ENCODE data around the gene ZCCHC4.

The ZCCHC4 gene

DNA sequence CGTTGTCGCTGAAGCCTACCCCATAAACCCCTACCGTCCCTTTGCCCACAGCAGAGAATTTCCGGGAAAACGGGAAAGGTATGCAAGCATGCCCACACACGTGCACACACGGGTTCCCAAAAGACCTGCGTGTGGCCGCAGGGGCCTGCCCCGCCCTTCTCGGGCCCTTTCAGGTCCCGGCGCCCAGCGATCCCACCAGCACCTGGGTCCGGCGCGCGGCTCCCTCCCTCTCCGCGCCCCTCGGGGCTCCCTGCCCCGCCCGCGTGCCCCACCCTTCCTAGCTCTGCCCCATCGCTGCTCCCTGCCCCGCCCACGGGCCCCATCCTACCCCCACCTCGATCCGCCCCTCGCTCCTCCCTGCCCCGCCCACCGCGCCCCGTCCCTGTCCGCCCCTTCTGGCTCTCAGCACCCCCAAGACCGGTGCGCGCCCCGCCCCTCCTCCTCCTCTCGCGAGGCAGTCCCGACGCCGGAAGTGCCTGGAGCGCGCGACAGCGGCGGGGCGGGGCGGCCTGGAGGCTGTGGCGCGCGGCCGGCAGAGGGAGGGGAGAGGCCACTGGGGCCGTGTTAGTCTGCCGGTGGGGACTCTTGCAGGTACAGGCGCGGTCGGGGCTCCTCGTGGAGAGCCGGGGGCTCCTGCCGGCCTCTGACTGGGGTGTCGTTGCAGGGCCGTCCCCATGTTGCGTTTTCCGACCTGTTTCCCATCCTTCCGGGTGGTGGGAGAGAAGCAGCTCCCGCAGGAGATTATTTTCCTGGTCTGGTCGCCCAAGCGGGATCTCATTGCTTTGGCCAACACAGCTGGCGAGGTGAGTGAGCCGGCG lies 64.4 kb downstream of the ZCCHC4 start, which contains the start of gene ANAPC4:
TSS of gene ANAPC4 (plus strand) at position 510 of the 818 bp plus-strand sequence. CDS start at position 675, 165 bp downstream.
- peak; percentile 94 to 99 for DNase-seq (ENCODE audit: low read depth in 1 of 2, low spot score in 1 of 2)

DNA sequence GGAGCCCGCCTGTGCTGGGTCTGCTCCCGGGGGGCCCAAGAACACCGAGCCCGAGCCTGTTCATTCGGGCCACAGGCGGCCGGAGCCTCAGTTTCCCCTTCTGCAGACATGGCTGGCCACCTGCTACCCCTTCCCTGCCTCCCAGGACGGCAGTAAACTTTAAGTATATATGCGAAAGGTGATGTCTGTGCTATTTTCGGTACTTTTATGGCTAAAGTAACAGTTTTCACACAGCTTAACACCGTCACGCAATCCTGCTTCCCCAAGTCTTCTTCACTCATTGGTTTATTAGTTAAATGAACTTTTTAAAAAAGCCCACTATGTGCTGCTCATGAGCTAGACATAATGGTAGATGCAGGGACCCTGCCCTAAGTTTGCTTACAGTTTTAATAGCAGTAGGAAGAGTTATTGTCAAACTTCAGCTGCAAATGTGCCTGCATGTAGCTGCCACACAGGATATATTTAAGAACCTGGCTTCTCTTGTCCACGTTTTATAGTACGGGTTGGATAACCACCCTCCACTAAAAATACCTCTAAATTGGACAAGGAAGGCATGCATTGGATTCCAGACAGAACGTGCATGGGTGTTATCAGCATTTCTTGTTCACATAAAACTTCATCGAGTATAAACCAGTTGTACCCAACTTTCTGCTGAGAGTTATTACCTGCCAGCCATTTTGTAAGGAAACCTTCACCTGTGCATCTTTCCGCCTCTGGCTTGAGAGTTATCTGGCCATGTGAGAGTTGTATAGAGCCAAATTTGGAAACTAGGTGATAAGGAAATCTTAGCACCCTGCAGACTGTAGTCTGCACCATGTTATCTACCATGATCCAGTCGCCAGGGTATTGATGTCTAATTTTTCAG lies 65.2 kb downstream of the ZCCHC4 start:
- no peak for DNase-seq (ENCODE audit: low read depth in 1 of 2, low spot score in 1 of 2)

DNA sequence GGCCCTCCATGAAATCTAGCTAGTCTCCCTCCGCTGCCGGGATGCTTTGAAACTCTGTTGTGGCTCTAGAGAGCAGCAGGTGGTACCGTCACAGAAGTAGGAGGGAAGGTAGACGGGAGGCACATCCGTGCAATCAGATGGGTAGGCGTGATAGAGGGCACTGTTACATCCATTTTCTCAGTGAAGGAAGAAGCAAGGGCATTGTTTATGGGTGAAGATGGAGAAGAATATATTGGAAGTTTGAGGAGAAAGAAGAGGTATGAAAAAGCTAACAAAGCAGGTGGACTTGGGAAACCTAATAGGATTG lies 65.8 kb downstream of the ZCCHC4 start:
- no peak for DNase-seq (ENCODE audit: low read depth in 1 of 2, low spot score in 1 of 2)

DNA sequence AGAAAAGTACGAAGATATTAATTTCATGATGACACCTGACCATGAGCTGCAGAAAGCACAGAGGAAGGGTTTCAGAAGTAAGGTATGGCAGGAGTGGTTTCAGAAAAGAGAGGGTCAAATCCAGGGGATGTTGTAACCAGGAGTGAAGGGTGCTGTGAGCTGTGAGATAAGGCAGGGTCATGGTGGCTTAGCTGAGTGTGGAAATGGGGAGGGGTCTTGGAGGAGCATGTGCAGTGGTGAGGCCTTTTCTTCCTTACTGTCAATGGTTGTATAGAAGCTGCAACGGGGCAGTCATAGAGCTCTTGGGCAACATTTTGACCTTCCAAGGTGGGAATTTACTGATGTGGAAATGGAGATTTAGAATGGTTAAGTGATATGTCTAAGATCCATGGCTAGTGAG lies 67.0 kb downstream of the ZCCHC4 start:
- DNase-seq (ENCODE audit: low read depth in 1 of 2, low spot score in 1 of 2), result no peak

DNA sequence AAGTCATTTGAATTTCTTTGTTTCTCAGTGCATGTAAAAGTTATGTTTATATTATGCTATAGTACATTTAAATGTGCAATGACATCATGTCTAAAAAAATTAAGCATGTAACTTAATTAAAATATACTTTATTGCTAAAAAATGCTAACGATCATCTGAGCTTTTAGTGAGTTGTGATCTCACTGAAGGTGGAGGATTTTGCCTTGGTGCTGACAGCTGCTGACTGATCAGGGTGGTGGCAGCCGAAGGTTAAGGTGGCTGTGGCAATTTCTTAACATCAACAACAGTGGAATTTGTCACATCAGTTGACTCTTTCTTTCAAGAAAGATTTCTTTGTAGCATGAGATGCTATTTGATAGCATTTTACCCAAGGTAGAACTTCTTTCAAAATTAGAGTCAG lies 71.1 kb downstream of the ZCCHC4 start:
- no peak for DNase-seq (ENCODE audit: low read depth in 1 of 2, low spot score in 1 of 2)

DNA sequence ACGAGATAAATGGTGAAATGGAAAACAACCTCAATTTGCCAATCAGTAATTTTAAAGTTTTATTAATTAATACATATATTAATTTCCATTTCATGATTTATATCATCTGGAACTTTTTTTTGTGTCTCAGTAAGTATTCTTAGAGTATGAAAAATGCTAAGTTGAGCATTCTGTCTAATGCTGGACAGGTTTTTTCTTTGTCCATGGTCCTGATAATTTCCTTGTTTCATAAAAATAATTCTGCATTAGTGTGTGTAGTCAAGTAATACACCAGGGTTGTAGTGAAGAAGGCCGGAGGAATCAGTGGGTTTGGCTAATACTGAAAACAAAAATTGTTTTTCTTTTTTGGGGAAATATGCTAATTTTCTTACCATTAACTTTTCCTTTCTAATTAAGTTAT lies 74.4 kb downstream of the ZCCHC4 start:
- DNase-seq (ENCODE audit: low read depth in 1 of 2, low spot score in 1 of 2), result no peak

DNA sequence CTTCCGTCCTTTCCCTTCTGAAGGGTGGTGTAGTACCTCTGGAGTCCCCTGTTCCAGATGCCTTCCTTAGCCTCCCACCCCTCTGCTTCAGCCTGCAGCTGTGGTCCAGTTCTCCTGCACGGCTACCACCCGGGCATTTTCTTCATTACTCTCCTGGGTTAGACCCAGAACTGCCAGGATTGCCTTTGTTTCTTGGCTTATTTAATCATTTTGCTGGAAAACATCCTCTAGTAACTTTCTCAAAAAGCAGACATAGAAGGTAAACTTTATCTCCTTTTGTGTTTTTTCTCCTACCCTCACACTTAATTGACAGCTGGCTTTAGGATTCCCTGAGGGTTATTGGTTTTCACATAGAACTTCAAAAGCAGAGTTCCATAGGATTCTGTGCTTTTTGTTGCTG lies 84.7 kb downstream of the ZCCHC4 start:
- no peak for DNase-seq (ENCODE audit: low read depth in 1 of 2, low spot score in 1 of 2)

DNA sequence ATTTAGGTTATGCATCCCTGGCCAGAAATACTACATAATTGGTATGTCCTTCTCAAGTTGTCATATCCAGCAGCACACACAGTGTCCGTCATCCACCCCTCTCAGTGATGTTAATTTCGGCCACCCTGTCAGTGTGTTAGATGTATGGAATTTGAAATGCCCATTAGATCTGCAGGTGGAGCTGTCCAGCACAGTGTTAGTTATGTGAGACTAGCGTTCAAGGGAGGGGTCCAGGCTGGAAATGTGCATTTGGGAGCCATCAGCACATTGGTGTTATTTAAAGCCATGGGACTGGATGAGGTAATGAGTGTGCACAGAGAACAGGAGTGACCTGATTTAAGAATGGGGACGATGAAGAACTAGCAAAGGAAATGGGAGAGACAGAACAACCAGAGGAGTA lies 86.9 kb downstream of the ZCCHC4 start:
- DNase-seq (ENCODE audit: low read depth in 1 of 2, low spot score in 1 of 2), result no peak

DNA sequence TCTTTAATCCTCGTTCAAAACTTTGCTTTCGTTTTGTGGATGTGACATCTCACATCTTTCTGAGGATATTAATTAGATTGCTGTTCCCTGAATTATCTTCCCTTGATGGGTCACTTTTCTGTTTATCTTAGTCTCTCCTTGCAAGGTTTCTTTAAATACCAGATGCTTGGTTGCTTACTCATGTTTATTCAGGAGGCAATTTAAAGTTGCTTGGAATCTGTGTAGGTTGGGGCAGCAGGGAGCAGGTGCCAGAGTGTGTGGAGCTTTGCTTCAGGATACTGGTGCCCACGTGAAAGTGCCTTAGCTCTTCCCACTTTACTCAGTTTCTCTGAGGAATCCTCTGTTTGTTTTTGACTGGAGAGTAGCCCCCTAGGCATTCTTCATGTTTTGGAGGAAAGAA lies 88.5 kb downstream of the ZCCHC4 start:
- DNase-seq (ENCODE audit: low read depth in 1 of 2, low spot score in 1 of 2), result no peak

DNA sequence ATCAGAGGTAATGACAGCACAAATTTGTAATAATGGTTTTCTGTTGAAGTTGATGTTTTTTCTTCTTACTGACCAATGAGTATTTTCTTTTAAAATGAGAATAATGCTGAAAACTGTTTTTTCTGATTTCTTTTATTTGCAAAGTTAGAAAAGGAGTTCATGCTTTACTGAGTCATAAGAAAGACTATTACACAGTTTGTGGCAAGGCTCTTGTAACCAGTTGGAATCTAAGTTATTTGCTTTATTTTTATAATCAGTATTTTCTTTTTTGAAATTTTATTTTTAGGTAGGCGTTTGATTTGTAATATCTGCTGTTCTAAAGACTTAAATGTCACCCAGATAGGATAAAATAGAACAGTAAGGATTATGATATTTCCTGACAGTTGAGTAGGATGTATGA lies 89.9 kb downstream of the ZCCHC4 start:
- no peak for DNase-seq (ENCODE audit: low read depth in 1 of 2, low spot score in 1 of 2)

DNA sequence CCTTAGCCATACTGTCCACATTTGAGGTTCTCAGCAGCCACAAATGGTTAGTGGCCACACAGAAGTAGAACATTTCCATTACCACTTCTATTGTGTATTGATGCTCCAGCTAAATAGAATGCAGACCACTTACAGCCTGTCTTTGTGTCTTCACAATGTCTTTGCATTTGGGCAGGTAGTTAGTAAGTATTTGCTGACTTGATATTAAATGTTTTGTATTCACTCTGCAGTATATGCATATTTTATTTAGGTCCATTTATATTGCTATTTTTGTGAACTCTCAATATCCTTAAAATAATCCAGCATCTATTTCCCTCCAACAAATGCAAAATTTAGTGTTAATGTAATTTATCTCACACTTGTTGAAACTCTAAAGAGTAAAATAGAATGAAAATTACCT lies 91.1 kb downstream of the ZCCHC4 start:
- DNase-seq (ENCODE audit: low read depth in 1 of 2, low spot score in 1 of 2), result no peak

DNA sequence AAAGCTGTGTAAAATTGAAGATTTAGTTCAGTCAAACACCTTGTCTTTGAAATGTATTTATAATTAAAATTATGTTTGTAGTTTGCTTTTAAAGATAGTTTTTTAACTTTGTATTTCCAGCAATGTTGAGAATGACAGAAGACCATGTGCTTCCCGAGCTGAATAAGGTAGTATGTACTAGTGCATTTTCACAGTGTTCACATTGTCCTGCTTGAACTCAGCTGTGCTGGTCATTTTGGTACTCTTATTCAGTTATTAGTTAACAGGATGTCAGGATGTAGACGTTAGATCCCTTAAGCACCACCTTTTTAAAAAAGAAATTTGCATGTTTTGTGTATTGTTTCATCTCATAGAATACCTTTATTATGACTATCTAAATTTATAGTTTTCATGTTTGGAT lies 92.9 kb downstream of the ZCCHC4 start:
- no peak for DNase-seq (ENCODE audit: low read depth in 1 of 2, low spot score in 1 of 2)

DNA sequence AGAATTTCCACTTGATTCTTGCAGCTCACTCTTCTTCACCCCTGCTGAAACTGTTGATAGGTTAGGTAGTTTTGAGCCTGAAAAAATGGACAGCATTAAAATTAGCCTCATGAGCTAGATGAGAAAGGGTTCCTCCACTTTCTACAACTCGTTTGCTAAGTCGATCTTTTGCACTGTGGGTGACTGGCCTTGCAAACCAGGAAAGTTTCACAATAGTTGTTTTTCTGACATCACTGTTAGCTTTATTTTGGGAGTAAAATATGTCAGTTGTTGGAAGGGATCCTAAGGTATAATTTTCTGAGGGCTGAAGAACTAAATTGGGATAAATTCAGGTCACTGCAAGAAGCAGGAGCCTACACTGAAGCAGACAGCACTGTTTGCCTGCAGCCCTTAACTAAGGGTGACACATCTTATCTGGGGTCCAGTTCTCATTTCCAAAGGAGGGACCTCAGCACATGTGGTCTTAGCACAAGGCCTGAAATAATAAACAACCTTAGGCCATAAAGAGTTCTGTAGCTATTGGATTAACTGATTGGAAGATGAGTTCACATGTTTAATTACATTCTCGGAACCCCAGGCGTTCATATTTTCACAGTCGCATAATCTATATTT lies 93.6 kb downstream of the ZCCHC4 start:
- no peak for DNase-seq (ENCODE audit: low read depth in 1 of 2, low spot score in 1 of 2)

DNA sequence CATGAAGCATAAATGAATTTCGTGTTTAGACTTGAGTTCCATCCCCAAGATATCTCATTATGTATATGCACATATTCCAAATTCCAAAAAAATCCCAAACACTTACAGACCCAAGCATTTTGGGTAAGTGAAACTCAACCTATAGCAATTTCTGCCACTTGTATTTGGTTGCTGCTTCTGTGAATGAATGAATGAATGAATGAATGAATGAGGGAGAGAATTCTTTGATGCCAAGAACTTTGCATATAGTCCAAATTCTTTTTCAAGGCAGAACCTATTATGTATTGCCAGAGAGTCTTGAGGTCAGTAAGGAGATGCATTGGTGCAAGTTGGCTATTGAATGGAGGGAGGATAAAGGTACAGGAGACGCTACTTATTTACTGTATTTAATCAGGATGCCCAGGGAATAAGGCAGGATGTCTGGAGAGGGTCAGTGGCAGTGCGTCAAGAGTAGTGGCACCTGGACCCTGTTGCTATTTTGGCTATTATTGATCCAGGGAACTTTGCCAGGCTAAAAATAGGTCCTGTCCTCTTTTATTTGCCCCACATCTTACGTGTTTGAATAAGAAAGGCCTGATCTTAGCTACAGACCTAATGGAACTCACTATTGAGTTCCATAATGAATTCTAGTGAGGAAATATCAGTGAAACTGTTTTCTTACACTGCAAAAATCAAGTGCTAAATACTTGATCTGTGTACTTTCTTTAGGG lies 98.4 kb downstream of the ZCCHC4 start:
- no peak for DNase-seq (ENCODE audit: low read depth in 1 of 2, low spot score in 1 of 2)

DNA sequence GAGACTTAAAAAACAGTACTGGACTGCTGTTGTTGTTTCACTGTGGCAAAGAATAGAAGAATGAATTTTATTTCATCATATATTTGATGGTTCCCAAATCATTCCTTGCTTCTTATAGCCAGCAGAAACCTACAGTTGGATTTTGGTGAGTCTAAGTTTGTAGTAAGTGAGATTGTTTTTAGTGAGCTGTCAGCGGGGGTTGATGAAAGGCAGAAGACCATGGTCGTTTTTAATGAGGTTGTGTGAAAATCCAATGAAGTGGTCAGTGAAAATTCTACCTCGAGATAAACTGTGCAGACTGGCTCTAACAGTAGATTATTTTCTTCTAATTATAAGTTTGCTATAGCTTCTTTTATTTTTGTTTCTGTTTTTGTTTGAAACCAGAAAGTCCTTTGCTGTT lies 100.7 kb downstream of the ZCCHC4 start:
- no peak for DNase-seq (ENCODE audit: low read depth in 1 of 2, low spot score in 1 of 2)

DNA sequence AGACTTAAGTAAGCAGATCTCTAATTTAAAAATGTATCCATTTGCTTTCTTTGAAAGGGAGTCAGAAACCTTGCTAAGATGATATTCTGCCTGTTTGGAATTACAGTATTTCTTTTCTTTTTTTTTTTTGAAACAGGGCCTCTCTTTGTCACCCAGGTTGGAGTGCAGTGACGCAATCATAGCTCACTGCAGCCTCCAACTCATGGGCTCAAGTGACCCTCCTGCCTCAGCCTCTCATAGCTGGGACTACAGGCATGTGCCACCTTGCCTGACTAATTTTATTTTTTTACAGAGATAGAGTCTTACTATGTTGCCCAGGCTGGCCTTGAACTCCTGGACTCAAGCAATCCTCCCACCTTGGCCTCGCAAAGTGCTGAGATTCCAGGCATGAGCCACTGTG lies 104.4 kb downstream of the ZCCHC4 start:
- DNase-seq (ENCODE audit: low read depth in 1 of 2, low spot score in 1 of 2), result no peak

Measured in stimulated activated CD4-positive, alpha-beta T cell treated with anti-CD3 and anti-CD28 coated beads, Interleukin-15, amount 100 ng/mL, for 1 hour (primary cell).